NCI-H748 (cell line): ENCODE measurements around the gene SMAGP.
"Not testable (repeated sequence)": the region's sequence is repeated elsewhere in the genome, so short reads cannot be mapped to it uniquely, and the experiment has no call there.

Experiments
- DNase-seq: peaks from one replicate; lab custom pipeline; 2025; ENCODE audit not compliant: unreplicated experiment; lab: John Stamatoyannopoulos, UW

SMAGP gene

DNA sequence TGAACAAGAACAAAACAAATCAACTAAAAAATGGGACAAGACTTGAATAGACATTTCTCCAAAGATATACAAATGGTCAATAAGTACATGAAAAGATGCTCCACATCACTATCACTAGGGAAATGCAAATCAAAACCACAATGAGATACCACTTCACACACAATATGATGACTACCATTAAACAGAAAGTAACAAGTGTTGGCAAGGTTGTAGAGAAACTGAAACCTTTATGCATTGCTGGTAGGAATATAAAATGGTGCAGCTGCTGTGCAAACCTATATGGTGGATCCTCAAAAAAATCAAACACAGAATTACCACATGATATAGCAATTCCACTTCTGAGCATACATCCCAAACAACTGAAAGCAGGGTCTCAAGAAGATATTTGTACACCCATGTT is 5.2 kb downstream of the SMAGP start:
- no peak for DNase-seq

DNA sequence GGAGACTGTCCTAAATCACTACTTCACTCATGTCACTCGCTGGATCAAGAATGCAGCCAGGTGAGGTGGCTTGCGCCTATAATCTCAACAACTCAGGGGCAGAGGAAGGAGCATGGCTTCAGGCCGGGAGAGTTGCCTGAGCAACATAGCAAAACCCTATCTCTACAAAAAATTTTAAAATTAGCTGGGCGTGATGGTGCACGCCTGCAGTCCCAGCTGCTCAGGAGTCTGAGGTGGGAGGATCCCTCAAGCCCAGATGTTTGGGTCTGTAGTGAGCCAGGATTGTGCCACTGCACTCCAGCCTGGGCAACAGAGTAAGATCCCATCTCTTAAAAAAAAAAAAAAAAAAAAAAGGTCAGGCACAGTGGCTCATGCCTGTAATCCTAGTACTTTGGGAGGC is 5.9 kb downstream of the SMAGP start:
- no peak for DNase-seq

DNA sequence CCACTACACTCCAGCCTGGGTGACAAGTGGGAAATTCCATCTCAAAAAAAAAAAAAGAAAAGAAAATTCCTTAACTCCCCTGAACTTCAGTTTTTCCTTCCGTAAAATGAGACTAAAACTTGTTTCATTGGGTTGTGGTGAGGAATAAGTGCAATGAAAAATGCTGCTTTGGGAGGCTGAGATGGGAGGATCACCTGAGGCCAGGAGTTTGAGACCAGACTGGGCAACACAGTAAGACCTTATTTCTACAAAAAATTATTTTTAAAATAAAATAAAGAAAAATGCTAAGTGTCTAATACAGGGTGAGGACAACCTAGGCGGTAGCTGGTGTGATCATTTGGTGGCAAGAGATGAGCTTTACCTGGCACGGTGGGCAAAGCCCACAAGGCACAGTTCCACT is 6.9 kb downstream of the SMAGP start:
- no peak for DNase-seq

DNA sequence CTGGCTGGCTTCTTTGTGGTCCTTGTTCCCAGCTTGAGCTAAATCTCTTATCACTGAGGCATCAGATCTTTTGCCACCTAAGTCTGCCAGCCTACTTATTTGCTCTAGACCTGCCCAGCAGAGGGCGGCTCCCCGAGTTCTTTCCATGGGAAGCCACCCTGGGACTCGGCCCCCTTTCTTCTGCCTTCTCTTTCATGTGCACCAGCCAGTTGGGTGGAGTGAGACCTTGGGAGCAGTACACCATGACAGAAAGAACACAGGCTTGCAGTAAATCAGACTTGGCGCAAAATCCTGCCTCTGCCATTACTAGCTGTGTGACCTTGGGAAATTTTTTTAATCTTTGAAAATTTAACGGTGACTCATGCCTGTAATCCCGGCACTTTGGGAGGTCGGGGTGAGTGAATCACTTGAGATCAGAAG is 7.4 kb downstream of the SMAGP start:
- DNase-seq = peak; percentile 33

DNA sequence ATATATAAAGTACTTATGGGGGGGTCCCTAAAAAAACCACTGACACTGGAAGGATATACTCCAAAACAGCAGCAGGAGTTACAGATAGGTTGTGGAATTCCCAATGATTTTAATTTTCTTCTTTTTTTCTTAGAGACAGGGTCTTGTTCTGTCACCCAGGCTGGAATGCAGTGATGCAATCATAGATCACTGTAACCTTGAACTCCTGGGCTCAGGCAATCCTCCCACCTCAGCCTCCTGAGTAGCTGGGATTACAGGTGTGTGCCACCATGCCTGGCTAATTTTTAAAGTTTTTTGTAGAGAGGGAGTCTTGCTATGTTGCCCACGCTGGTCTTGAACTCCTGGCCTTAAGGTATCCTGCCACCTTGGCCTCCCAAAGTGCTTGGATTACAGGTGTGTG is 10.6 kb downstream of the SMAGP start:
- DNase-seq = not testable (repeated sequence)

DNA sequence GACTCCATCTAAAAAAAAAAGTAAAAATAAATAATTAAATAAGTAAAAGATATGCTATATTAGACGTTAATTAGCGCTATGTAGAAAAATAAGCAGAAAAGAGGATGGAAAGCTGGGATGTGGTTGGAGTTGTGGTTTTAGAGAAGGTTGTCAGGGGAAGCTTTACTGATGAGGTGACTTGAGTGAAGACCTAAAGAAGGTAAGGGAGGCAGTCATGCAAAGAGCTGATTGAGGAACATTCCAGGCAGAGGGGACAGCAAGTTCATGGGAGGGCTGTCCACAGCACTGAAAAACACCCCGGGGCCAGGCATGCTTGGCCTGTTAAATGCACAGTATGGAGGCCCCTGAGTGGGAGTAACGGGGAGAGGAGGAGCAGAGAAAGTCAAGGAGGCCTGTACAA is 15.7 kb downstream of the SMAGP start:
- DNase-seq = no peak

DNA sequence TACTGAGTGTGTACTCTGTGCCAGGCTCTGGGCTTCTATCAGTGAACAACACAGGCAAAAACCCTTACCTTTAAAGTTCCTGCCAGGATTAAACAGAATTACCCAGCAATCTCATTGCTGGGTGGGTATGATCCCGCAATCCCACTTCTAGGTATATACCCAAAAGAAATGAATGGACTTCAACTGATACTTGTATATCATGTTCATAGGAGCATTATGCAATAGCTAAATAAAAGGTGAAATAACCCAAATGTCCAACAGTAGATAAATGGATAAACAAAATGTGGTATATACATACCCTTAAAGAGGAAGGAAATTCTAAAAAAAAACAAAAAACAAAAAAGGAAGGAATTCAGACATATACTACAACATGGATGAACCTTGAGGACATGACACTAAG is 16.9 kb downstream of the SMAGP start:
- no peak for DNase-seq

DNA sequence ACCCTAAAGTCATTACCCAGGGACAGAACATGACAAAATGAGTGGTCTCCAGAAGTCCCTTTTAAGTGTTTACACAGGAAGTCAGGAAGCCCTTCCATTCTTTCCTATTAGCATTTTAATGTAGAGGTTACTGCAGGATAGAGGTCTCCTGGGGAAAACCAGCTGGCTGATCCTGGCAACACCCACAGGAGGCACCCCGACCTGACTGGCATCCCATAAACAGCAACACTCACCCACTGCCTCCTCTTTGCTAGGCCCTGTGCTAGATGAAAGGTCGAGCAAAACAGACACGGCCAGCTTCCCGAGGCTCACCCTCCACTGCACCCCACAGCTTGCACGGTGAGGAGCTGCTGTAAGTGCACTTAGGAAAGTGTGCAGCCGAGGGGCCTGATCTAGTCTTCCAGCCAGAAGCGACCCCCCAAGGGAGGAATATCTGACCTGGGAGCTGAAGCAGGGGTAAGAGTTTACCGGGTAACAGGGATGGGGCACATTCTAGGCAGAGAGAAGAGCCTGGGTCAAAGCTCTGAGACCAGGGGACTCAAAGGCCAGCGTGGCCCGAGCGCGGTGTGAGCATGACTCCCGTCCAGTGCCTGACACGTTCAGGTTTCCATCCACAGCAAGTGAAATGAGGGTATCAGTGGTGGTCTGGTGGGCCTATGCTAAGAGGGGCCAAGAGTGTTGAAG is 22.6 kb downstream of the SMAGP start:
- peak; percentile 66 for DNase-seq

DNA sequence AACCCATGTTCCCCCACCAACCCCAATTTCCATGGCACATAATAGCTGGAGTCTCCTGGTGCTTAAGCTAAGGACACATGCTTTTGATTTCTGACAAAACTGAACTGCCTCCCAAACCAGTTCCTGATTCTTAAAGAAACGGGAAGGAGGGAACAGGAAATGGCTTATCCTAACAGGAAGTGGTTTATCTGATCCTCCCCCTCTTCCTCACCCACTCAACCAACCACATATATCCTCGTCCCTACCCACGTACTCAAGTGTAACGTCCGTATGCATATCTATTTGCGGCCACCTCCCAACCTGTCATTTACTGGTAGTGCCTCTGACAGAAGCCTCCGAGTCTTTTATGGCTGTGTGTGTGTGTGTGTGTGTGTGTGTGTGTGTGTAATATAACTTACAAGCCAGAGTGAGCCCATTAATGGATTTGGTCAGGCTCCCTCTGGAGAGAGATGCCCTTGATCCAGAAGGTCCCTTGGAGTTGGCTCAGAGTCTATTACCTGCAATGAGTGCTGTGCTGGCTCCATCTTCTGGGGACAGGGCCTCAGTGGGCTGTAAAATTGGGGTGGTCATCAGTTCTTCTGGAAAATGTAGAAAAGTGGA is 23.9 kb downstream of the SMAGP start:
- DNase-seq = no peak

DNA sequence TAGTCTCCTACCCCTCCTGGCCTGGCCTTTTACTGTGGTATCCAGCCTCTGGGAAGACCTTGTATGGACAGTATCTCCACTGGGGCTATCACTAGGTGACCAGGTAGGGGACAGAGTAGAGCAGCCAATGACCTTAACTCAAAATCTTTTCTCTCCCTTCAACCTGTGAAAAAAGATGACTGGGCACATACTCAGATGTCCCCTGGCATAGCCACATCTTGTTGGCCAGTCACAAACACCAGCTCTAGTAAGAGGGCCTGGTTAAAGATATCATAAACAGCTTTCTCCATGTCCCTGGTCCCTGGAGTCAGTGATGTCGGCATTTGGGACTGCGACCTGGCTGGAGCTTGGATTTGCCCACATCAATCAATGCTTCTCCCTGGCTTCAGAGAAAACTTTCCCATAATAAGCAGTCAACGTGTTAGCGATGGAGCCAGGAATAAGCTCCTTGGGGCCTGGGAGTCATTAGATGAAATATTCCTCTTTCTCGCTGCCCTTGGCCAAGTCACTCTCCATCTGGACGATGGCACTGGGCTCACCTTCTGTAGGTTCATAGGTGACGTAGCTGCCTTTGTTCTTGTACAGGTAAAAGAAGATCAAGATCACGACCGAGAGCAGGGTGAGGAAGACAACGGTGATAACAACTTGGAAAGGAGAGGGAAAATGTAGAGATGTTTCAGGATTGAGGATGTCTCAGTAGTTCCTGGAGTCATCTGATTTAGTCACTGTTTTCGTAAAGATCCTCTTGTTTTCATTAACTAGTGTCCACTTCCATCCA is 24.6 kb downstream of the SMAGP start:
- DNase-seq = no peak

DNA sequence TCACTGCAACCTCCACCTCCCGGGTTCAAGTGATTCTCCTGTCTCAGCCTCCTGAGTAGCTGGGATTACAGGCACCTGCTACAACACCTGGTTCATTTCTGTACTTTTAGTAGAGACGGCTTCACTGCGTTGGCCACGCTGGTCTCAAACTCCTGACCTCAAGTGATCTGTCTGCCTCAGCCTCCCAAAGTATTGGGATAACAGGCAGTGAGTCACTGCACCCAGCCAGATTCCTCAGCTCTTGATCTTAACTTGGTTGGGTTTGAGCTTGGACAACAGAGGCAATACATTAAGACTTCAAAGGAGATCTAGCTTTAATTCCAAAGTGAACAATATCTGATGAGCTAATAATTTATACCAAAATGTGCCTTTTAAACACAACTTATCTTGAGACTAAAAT is 25.9 kb downstream of the SMAGP start:
- no peak for DNase-seq

DNA sequence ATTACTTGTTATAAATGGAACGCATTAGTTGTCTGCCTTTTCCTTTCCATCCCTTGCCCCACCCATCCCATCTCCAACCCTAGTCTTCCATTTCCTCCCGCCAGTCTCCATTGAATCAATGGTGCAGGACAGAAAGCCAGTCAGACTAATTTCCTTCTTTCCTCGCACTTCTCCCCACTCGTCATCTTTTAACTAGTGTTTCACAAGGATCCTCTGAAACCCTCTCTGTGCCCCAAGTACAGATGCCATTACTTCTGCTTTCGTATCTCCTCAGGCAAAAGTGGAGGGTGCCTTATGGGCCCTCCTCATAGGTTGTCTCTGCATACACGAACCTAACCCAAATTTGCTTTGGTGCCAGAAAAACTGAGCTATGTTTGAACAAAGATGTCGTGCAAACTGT is 27.3 kb downstream of the SMAGP start:
- DNase-seq = no peak

DNA sequence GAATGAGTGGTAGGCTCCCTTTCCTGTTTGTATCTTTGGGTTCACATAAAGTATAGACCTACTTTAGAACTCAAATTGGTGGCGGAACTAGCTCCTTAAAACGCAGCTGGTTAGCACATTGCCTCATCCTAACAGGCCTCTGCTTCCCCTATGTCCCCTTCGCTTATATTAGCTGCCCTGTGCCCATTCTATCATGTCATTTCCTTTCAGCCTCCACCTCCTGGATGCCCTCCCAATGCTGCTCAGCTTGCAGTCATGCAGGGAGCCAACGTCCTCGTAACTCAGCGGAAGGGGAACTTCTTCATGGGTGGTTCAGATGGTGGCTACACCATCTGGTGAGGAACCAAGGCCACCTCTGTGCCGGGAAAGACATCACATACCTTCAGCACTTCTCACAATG is 28.1 kb downstream of the SMAGP start:
- no peak for DNase-seq

DNA sequence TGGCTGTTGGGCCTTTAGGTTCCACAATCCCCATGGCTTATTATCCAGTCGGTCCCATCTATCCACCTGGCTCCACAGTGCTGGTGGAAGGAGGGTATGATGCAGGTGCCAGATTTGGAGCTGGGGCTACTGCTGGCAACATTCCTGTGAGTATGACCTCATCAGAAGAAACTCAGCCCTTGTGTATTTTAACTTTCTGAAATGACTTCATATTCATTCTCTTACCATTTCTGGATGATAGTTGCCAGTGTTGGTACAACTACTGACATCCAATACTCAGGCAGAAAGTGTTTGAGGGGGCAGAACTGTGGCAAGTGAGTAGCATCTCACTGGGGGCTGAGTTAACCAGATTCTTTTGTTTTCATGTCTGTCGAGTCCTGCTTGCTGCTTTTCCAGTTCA is 29.2 kb downstream of the SMAGP start:
- DNase-seq = no peak

DNA sequence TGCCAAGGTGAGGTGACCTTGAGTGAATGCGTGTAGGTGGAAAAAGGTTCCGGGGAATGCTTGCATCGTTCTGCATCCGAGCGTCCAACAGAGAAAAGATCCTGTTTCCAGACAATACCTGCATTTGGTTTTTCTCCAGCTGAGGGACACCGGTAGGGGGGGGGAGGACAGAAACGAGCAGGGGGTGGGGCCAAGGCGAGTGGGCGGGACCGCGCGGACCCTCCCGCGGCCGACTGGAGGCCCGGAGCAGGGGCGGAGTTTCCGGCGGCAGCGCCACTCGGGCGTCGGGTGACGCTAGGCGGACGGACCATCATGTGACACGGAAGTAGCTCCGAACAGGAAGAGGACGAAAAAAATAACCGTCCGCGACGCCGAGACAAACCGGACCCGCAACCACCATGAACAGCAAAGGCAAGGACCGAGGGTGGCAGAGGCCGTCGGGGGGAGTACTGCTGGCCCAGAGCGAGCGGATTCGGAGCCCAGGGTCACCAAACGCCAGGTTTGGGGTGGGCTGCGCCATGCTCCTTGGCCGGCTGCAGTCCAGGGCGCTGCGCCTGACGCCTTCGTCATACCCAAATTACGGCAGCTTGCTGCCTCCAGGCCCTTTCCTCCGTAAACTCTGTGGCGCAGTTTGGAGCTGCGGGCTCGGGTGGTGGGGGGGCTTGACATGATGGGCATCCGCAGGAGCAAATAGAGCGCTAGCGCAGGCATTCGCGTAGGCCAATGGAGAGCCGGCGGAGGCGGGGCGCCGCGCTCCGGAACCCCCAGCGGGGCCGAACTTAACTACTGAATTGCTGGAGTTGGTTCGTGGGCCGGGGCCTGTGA is 31.5 kb downstream of the SMAGP start, which contains the start of gene DAZAP2:
TSS of gene DAZAP2 (plus strand) at position 317 of the 825 bp plus-strand sequence. CDS start at position 399, 82 bp downstream.
- peak; percentile 97 for DNase-seq

DNA sequence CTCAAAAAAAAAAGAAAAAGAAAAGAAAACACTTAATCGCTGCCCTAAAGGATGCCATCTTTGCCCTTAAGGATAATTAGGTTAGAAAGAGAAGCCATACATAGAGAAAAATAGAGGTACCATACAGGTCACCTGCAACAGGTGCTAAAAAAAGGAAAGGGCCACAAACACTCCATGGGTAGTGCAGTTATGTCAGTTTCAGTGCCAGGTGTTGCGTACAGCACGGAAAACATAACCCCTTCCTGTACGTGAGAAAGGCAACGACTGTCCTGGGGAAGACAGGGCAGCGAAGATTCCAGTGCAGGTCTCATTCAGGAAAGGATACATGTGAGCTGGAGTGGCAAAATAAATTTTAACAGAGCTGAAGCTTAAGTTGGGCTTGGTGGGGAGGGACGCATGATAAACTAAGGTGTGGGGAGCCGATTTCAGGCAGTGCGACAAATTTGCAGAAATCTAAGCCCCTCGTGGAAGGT is 32.1 kb downstream of the SMAGP start:
- peak; percentile 69 for DNase-seq

DNA sequence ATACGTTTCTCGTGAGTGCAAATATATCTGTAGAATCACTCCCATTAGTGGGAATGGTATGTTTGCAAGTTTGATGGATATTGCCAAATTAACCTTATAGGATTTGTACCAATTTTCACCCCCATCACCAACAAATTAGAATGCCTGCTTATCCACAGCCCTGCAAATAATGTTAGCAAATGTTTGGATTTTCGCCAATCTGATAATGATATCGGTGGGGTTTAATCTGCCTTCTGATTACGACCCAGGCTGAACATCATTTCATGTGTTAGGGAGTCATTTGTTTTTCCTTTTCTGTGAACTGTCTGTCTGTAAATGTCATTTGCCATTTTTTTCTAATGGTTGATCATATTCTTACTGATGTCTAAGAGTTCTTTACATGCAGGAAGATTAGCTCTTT is 35.7 kb downstream of the SMAGP start:
- no peak for DNase-seq

DNA sequence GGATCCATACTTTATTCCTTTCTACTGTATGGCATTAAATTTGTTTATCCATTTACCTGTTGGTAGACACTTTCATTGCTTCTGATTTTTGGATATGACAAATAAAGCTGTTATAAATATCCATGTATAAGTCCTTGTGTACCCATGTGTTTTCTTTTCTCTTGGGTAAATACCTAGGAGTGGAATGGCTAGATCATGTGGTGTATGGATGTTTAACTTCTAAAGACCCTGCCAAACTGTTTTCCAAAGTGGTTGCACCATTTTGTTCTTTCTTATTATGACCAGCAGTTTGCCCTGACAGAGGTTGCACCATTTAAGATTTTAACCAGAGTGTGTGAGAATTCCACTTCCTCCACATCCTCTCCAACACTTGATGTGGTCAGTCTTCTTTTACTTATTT is 37.6 kb downstream of the SMAGP start:
- DNase-seq = no peak

DNA sequence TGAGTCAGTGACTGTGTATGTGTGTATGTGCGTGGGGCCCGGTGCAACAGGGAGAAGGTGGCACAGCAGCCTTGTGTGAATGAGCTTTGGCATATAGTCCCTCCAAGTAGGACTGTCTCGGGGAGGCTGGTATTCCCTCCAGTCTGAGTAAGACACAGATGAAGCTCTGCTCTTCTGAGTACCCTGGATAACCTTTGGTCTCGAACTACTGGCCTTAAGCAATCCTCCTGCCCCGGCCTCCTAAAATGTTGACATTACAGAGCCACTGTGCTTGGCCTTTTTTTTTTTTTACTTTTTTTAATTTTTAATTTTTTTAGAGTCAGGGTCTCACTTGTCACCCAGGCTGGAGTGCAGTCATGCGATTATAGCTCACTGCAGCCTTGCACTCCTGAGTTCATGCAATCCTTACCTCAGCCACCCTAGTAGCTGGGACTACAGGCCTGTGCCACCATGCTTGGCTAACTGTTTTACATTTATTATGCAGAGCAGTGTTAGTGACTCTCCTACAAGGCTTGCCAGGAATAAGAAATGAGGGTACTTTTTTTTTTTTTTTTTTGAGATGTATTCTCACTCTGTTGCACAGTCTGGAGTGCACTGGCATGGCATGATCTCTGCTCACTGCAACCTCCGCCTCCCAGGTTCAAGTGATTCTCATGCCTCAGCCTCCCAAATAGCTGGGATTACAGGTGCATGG is 41.0 kb downstream of the SMAGP start:
- DNase-seq = no peak

DNA sequence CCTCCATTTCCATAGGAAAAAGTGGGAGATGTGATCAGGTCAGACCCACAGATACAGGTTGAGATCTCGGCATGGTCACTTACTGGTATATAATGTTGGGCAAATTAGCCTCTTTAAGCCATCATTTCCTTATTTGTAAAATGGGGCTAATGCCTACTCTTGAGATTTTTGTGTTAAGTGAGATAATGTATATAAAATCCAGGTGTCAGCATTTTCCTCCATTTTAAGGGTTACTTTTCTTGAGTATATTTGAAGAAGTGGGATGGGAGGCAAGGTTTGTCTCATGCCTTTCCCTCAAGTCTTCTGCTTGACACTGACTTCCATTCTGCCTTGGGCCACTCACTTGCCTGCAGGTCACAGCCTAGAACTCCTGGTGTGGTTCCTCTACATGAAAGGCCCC is 42.3 kb downstream of the SMAGP start:
- no peak for DNase-seq

DNA sequence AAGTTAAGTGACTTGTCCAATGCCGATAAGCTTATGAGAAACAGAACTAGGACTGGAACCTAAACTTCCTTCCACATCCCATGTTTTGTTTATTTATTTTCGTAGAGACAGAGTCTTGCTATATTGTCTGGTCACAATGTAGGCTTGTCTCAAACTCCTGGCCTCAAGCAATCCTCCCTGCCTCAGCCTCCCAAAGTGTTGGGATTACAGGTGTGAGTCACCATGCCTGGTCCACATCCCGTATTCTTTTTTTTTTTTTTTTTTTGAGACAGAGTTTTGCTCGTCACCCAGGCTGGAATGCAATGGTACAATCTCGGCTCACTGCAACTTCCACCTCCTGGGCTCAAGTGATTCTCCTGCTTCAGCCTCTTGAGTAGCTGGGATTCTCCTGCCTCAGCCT is 43.1 kb downstream of the SMAGP start:
- DNase-seq = not testable (repeated sequence)
